HepG2 (cell line): ENCODE results near the gene TUBGCP5. TPM values are rescaled to one million over a fixed set of nuclear protein-coding genes. Genes with fewer than 3 reads are reported as not detected.
A peak's percentile ranks its signal among the peaks of the same experiment; 100 is the strongest.

Experiments used
- ETV5 ChIP-seq: IDR thresholded peaks from 2 replicates; pipeline ENCODE4 v1.6.1; 2018; ENCODE audit warnings: missing biosample characterization, missing genetic modification reagents, inconsistent platforms, borderline replicate concordance
- GFI1 ChIP-seq: sonication (generic); formaldehyde crosslinking; IDR thresholded peaks from 2 replicates; pipeline ENCODE4 v1.5.0; 2020; ENCODE audit warnings: missing genetic modification reagents, mild to moderate bottlenecking, borderline replicate concordance
- MBNL3 ChIP-seq: fragments of 250-450 bp; sonication (Bioruptor Pico); conservative IDR thresholded peaks from 2 replicates; pipeline ENCODE4 v1.8.0; 2022; ENCODE audit warnings: mild to moderate bottlenecking, inconsistent platforms
- SAFB2 ChIP-seq: sonication (generic); formaldehyde crosslinking; IDR thresholded peaks from 2 replicates; pipeline ENCODE4 v1.5.1; 2020; ENCODE audit warnings: missing genetic modification reagents, low read depth, mild to moderate bottlenecking, borderline replicate concordance
- SMARCE1 ChIP-seq: fragments of 450-650 bp; IDR thresholded peaks from 2 replicates; pipeline ENCODE4 v1.6.1; 2017; ENCODE audit warnings: borderline replicate concordance
- ZFP1 ChIP-seq: IDR thresholded peaks from 2 replicates; pipeline ENCODE4 v1.6.1; 2016
- ZNF501 ChIP-seq: sonication (generic); formaldehyde crosslinking; IDR thresholded peaks from 2 replicates; pipeline ENCODE4 v1.5.1; 2020; ENCODE audit warnings: mild to moderate bottlenecking, moderate library complexity, missing genetic modification reagents
- ZNF747 ChIP-seq: sonication (generic); formaldehyde crosslinking; IDR thresholded peaks from 2 replicates; pipeline ENCODE4 v1.8.1; 2023; ENCODE audit warnings: missing genetic modification reagents, mild to moderate bottlenecking, borderline replicate concordance
- polyA plus RNA-seq, 8 experiments: library from polyadenylated mRNA; depleted of rRNA in 3 of 8; stranded (reverse) in 7 of 8; unstranded in 1 of 8; fragments of >200 nt; fragmentation: Illumina TruSeq in 4 of 8; extraction: Trizol in 4 of 8; gene quantifications; 2 replicates each; pipeline versions ENCODE4 v1.2.1 to v1.2.3, GENCODE V29; 2011 to 2016; ENCODE audit warnings: low read depth in 4 of 8, missing spikeins in 1 of 8, mixed read lengths in 1 of 8; ENCODE audit not compliant: insufficient read depth in 1 of 8
- total RNA-seq, 5 experiments: library from RNA; depleted of rRNA; stranded (reverse); fragments of >200 nt; fragmentation: Illumina TruSeq; extraction: Trizol; gene quantifications; 2 replicates each; pipeline ENCODE4 v1.2.3, GENCODE V29; 2016; ENCODE audit warnings: low read depth in 1 of 5
- TF ChIP-seq, protein P1 (sequence below): sonication (generic); formaldehyde crosslinking; conservative IDR thresholded peaks from 2 replicates; pipeline ENCODE4 v1.8.0; 2022; ENCODE audit warnings: missing genetic modification reagents
- TF ChIP-seq, protein P2 (sequence below): IDR thresholded peaks from 2 replicates; pipeline ENCODE4 v1.6.1; 2016
- TF ChIP-seq, protein P3 (sequence below): IDR thresholded peaks from 2 replicates; pipeline ENCODE4 v1.6.1; 2016; ENCODE audit warnings: low read depth, missing genetic modification reagents, missing compliant biosample characterization
- TF ChIP-seq, protein P4 (sequence below): sonication (generic); formaldehyde crosslinking; IDR thresholded peaks from 2 replicates; pipeline ENCODE4 v1.9.0; 2021; ENCODE audit warnings: mild to moderate bottlenecking, missing genetic modification reagents

The TUBGCP5 gene
- total and polyA plus RNA-seq, 2 of the 13 experiments (the other 11 are each of a cell fraction or from before 2014, with no cell fraction given): 7.2 to 25.0 TPM

DNA sequence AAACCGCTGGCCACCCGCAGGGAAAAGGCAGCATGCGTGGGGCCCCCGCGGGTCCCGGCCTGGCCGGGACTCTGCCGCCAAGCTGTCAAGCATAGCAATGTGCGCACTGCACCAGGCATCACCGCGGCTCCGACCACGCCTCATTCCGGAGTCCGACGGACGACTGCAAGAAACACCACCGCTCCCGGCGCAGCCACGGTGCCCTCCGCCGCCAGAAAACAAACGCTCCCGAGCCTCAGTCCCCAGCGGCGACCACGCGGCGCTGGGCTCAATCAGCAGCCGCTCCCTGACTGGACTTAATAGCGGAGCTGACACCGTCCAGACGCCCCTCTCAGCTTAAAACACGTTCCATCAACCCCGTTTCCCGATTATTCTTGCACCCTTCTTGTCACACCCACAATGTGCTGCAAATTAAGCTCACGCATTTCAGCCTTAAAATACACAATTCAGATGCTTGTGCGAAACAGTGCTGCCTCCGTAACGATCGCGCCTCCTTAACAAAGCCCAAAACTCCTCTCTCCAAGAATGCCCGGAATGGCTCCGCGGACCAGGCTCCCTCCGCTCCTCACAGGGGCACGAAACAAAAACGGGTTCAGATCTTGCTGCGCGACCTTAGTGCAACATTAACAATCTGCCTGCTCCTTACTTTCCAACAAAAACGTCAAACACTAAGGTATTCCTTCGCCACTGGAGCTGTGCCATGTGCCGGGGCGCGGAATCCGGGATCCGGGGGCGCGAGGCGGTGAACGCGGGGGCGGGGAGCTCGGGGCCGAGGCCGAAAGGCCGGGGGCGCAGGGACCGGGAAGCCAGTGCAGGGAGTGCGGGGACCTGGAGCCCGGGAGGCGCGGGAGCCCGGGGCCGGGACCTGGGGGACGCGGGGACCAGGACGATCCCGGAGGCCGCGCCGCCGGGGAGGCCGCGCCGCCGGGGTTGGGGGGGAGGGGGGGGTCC, 59.9 kb downstream of the TUBGCP5 start (continued):
- TF ChIP-seq, protein P1, sequence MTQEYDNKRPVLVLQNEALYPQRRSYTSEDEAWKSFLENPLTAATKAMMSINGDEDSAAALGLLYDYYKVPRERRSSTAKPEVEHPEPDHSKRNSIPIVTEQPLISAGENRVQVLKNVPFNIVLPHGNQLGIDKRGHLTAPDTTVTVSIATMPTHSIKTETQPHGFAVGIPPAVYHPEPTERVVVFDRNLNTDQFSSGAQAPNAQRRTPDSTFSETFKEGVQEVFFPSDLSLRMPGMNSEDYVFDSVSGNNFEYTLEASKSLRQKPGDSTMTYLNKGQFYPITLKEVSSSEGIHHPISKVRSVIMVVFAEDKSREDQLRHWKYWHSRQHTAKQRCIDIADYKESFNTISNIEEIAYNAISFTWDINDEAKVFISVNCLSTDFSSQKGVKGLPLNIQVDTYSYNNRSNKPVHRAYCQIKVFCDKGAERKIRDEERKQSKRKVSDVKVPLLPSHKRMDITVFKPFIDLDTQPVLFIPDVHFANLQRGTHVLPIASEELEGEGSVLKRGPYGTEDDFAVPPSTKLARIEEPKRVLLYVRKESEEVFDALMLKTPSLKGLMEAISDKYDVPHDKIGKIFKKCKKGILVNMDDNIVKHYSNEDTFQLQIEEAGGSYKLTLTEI (CRISPR knock-in tag): no peak
- TF ChIP-seq, protein P2, sequence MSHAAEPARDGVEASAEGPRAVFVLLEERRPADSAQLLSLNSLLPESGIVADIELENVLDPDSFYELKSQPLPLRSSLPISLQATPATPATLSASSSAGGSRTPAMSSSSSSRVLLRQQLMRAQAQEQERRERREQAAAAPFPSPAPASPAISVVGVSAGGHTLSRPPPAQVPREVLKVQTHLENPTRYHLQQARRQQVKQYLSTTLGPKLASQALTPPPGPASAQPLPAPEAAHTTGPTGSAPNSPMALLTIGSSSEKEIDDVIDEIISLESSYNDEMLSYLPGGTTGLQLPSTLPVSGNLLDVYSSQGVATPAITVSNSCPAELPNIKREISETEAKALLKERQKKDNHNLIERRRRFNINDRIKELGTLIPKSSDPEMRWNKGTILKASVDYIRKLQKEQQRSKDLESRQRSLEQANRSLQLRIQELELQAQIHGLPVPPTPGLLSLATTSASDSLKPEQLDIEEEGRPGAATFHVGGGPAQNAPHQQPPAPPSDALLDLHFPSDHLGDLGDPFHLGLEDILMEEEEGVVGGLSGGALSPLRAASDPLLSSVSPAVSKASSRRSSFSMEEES (CRISPR knock-in tag): no peak
- TF ChIP-seq SAFB2: no peak
- TF ChIP-seq ETV5 (CRISPR knock-in tag): 0 out of 2 replicates have a peak, but pooled peaks have one; percentile 12
- no peak for TF ChIP-seq GFI1 (CRISPR knock-in tag)
- TF ChIP-seq, protein P3, sequence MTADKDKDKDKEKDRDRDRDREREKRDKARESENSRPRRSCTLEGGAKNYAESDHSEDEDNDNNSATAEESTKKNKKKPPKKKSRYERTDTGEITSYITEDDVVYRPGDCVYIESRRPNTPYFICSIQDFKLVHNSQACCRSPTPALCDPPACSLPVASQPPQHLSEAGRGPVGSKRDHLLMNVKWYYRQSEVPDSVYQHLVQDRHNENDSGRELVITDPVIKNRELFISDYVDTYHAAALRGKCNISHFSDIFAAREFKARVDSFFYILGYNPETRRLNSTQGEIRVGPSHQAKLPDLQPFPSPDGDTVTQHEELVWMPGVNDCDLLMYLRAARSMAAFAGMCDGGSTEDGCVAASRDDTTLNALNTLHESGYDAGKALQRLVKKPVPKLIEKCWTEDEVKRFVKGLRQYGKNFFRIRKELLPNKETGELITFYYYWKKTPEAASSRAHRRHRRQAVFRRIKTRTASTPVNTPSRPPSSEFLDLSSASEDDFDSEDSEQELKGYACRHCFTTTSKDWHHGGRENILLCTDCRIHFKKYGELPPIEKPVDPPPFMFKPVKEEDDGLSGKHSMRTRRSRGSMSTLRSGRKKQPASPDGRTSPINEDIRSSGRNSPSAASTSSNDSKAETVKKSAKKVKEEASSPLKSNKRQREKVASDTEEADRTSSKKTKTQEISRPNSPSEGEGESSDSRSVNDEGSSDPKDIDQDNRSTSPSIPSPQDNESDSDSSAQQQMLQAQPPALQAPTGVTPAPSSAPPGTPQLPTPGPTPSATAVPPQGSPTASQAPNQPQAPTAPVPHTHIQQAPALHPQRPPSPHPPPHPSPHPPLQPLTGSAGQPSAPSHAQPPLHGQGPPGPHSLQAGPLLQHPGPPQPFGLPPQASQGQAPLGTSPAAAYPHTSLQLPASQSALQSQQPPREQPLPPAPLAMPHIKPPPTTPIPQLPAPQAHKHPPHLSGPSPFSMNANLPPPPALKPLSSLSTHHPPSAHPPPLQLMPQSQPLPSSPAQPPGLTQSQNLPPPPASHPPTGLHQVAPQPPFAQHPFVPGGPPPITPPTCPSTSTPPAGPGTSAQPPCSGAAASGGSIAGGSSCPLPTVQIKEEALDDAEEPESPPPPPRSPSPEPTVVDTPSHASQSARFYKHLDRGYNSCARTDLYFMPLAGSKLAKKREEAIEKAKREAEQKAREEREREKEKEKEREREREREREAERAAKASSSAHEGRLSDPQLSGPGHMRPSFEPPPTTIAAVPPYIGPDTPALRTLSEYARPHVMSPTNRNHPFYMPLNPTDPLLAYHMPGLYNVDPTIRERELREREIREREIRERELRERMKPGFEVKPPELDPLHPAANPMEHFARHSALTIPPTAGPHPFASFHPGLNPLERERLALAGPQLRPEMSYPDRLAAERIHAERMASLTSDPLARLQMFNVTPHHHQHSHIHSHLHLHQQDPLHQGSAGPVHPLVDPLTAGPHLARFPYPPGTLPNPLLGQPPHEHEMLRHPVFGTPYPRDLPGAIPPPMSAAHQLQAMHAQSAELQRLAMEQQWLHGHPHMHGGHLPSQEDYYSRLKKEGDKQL (CRISPR knock-in tag): no peak
- peak; percentile 39; the same call in 1 of the 2 replicates for TF ChIP-seq ZNF501 (CRISPR knock-in tag)
- TF ChIP-seq, protein P4, sequence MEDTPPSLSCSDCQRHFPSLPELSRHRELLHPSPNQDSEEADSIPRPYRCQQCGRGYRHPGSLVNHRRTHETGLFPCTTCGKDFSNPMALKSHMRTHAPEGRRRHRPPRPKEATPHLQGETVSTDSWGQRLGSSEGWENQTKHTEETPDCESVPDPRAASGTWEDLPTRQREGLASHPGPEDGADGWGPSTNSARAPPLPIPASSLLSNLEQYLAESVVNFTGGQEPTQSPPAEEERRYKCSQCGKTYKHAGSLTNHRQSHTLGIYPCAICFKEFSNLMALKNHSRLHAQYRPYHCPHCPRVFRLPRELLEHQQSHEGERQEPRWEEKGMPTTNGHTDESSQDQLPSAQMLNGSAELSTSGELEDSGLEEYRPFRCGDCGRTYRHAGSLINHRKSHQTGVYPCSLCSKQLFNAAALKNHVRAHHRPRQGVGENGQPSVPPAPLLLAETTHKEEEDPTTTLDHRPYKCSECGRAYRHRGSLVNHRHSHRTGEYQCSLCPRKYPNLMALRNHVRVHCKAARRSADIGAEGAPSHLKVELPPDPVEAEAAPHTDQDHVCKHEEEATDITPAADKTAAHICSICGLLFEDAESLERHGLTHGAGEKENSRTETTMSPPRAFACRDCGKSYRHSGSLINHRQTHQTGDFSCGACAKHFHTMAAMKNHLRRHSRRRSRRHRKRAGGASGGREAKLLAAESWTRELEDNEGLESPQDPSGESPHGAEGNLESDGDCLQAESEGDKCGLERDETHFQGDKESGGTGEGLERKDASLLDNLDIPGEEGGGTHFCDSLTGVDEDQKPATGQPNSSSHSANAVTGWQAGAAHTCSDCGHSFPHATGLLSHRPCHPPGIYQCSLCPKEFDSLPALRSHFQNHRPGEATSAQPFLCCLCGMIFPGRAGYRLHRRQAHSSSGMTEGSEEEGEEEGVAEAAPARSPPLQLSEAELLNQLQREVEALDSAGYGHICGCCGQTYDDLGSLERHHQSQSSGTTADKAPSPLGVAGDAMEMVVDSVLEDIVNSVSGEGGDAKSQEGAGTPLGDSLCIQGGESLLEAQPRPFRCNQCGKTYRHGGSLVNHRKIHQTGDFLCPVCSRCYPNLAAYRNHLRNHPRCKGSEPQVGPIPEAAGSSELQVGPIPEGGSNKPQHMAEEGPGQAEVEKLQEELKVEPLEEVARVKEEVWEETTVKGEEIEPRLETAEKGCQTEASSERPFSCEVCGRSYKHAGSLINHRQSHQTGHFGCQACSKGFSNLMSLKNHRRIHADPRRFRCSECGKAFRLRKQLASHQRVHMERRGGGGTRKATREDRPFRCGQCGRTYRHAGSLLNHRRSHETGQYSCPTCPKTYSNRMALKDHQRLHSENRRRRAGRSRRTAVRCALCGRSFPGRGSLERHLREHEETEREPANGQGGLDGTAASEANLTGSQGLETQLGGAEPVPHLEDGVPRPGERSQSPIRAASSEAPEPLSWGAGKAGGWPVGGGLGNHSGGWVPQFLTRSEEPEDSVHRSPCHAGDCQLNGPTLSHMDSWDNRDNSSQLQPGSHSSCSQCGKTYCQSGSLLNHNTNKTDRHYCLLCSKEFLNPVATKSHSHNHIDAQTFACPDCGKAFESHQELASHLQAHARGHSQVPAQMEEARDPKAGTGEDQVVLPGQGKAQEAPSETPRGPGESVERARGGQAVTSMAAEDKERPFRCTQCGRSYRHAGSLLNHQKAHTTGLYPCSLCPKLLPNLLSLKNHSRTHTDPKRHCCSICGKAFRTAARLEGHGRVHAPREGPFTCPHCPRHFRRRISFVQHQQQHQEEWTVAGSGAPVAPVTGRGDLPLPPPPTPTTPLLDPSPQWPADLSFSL (CRISPR knock-in tag): no peak
- TF ChIP-seq MBNL3: no peak
- no peak for TF ChIP-seq ZFP1 (CRISPR knock-in tag)
- TF ChIP-seq ZNF747 (CRISPR knock-in tag): no peak
- no peak for TF ChIP-seq SMARCE1
